Stimulated activated CD4-positive, alpha-beta T cell treated with anti-CD3 and anti-CD28 coated beads, Interleukin-1b, Interleukin-23, amount 100 ng/mL, for 48 hours (primary cell): ENCODE measurements around the gene TMEM128.
A peak's percentile ranks its signal among the peaks of the same experiment; 100 is the strongest.
"Not testable (repeated sequence)": the region's sequence is repeated elsewhere in the genome, so short reads cannot be mapped to it uniquely, and the experiment has no call there.

Experiments
- DNase-seq: peaks from one replicate; pipeline ENCODE4 v3.0.0-alpha.2; 2020

TMEM128 gene, protein sequence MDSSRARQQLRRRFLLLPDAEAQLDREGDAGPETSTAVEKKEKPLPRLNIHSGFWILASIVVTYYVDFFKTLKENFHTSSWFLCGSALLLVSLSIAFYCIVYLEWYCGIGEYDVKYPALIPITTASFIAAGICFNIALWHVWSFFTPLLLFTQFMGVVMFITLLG

DNA sequence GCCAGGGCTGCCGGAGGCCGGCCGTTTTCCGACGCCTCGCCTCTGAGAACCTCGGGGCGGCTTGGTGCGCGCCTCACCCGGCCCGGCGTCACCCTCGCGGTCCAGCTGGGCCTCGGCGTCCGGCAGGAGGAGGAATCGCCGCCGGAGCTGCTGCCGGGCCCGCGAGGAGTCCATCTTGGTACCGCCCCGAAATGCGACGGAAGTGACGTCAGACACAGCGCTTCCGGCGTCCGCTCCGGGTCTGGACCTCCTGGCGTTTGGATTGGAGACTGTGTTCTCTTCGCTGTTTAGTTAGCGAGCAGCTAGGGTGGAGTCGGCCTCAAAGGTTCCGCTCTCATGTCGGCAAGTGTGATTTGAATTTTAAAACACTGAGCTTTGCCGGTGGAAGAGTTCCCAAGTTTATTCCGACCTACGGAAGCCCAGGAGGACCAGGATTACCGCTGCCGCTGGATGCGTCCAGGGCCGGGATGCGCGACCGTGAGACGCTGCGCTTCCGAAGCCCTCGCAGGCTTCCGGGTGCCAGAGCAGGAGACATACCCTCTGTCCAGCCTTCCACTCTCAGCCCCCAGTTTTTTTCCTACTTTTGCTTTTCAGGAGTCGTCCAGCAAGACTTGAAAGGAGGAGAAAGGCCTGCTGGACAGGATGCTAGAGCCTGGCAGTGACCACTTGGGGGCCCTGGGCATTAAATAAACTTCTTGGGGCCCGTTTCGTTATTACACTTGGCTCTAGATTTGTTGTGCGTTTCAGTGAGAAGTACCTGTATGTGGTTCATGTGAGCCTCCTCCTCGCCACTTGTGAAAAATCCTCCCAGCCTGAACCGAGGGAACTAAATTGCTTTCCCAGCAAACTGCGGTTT lies at the start of gene TMEM128:
Gene TMEM128, minus strand, starts transcription at position 195 of the 856 bp plus-strand sequence. Its CDS starts 21 bp downstream, at position 174.
- peak; percentile 92 for DNase-seq

DNA sequence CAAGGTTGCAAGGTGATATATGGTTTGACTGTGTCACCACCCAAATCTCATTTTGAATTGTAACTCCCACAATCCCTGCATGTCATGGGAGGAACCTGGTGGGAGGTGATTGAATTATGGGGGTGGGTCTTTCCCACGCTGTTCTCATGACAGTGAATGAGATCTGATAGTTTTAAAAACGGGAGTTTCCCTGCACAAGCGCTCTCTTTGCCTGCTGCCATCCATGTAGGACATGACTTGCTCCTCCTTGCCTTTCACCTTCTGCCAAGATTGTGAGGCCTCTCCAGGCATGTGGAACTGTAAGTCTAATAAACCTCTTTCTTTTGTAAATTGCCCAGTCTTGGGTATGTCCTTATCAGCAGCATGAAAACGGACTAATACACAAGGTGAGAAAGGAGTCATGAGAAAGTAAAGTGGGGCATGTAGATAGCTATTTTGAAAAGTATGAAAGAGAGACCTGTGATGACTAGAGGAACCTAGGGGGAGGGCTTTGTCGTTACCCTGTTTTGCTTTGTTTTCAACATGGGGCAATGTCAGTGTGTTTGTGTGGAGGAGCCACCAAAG lies 48.3 kb upstream of the TMEM128 start:
- DNase-seq, result no peak

DNA sequence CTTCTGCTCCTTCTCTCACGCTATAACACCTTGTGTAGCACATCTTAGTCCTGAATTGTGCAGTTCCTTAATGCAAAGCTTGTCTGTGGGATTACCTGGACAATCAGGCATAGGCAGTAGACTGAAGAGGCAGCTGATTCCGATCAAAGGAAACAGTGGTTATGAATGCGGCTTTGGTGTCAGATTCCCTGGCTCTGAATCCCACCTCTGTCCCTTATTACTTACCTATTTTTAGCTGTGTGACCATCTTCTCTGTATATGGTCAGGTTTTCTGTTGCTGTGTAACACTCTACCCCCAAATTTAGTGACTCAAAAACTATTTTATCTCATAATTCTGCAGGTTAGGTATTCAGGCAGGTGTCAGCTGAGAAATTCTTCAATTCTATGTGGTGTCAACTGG lies 45.3 kb upstream of the TMEM128 start:
- no peak for DNase-seq

DNA sequence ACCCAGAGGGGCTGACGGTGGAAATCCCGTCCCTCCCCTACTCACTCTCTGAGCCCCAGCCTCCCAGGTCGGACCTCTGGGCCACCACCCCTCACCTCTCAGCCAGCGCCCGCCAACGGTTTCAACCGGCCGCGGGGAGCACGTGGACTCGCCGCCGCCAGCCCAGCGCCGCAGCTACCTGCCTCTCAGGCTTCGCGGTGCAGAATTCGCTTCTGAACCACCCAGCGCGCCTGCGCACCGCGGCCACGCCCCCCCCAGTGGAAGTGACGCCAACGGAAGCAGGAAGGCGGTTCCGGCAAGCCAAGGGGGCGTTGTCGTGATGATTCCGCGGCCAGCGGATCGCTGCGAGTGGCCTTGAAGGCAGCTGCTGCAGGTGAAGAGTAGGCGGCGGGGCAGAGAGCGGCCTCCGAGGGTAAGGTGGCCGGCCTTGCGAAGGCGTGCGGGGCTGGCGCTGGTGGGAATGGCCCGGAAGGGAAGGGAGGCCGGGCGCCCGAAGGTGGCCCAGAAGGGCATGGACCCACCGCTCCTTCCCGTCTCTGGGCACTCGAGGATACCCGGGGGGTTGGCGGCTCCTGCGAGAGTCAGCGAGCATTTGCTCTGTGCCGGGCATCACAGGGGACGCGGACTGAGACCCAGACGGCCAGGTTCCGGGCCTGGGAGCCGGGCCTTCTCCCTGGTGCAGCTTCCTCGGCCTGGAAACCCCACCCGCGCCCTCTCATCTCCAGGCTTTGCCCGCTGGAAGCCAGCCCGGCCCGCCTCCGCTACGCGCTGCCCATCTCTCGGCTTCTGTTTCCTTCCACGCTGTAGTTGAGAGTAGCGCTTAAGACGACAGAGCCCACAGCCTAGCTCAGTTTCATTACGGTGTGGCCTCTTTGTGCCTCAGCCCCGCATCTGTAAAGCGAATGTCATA lies 42.2 kb upstream of the TMEM128 start, which contains the start of the genes LYAR and ZBTB49:
Gene LYAR, minus strand, starts transcription at position 214 of the 910 bp plus-strand sequence. CDS start 6,412 bp downstream, outside the sequence.
Gene ZBTB49, plus strand, starts transcription at position 311 of the 910 bp plus-strand sequence. CDS start 9,695 bp downstream, outside the sequence.
- peak; percentile 94 for DNase-seq

DNA sequence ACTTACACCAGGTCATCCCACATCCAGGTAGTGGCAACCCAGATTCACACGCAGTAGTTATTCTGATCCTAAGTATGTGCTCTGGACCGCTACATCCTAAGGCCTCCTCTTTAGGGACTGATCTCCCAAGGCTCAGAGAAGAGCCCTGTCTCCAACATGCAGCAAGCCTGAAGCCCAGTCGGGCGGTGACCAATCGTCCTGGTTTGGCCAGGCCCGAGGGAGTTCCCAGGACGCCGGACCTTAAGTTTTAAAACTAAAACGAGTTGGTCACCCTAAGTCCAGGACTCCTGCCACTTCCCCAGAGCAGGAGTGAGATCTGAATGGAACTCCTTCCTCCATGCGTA lies 41.5 kb upstream of the TMEM128 start:
- DNase-seq, result no peak

DNA sequence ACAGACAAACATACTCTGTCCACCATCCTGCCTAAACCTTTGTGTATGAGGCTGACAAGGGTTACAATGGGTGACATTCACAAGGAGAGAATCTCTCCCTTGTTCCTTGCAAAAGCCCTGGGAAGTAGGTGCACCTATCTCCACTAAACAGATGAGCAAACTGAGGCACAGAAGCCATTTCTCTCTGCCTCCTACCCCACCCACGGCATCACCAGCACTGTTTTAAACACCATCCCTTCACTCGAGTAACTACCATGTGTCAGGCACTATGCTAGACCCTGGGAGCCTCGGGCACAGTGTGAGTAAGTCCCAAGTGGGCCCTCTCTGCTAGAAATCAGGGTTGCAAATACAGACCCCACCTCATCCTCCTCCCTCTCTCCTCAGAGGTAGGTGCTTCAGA lies 41.0 kb upstream of the TMEM128 start:
- DNase-seq, result no peak

DNA sequence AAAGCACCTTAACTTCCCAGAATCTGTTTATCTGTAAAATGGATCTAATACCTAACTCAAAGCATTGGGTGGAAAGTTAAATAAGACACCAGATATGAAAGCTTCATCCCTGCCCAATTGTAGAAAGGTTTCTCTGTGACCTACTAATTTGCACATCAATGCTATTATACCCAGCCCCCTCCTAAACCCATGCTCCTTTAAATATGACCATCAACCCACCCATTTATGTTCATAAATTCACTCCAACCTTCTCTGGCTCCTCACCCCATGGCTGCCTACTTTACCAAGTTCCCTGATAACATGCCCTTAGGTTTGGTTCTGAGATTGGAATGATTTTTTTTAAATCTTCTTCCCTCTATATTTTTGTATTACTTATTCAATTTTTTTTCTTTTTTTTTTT lies 40.1 kb upstream of the TMEM128 start:
- no peak for DNase-seq

DNA sequence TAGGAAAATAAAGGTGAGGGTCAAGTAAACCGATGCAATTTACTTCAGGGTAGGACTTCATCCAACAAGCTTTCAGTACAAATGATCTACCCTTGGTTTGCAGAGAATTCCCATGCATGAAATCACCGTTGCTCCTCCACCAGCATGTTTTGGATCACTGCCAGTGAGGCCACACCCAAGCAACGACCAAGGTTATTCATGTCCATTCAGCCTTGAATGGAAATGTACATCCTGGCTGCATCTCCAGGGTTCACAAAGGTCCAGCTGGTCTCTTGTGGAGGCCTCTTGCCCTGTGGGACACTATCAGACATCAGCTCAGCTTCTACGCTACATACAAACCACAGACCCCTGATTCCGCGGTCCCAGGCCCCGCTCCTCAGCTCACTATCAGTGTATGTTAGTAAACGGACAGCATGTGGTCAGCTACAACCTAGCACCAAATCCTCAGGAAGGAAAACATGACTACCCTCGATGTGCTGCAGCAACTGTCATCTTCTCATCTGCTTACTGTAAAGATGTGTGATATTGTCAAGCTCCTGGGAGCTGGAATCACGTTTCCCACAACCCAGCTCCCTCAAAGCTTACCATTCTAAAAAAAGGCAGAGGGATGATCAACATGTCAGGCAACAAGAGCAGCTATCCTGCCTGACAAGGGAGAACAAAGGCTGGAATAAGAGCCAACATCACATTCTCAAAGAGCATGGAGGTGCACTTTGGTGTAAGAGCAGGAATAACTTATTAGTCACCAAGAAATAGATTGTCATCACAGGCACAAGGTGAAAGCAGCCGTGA lies 37.0 kb upstream of the TMEM128 start:
- DNase-seq, result no peak

DNA sequence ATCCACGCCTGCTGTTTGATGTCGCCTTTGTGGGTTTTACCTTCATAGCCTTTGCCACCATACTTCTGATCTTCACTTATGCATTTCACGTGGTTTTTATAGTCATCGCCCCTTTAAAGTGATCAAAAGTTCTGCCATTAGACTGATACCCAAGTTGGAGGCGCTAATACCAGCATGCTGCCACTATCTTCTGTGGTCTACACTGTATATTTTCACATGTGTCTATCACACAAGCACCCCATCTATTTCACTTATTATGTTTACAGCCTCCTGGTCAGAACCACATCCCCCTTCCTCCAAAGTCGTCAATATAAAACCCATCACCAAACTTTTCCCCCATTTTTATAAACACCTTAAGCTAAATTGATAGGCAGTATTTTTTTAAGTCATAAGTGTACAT lies 33.8 kb upstream of the TMEM128 start:
- no peak for DNase-seq

DNA sequence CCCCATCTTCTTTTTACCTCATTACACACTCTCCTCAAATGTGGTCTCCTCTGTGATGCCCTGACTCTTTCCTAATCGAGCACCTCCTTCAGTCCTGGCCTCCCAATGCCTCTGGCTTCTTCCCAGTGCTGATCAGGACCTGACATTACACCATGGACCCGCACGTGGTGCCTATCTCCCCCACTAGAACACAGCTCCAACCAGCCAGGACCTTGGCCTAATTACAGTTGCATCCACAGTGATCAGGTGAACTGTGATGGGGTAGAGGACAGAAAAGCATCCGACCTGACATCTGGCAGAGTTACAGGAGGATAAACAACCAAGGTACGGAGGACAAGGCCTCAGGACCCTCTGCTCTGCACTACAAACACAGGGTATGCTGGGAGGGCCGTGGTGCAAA lies 29.5 kb upstream of the TMEM128 start:
- no peak for DNase-seq

DNA sequence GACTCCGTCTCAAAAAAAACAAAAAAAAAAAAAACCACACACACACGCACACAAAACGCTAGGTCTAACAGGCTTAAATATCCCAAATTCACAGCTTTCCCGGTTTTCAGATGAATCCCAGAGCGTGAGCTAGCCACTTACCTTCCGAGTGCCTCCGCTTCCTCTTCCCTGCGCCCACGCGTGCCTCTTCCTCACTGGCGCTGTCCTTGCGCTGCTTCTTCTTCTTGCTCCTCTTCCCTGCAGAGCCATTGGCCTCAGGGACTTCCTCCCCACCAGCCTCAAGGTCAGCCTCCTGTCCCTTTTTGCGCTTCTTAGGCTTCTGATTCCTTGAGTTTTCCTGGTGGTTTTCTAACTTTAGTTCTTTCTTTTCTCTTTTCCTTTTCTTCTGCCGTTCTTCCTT lies 26.2 kb upstream of the TMEM128 start:
- DNase-seq, result no peak

DNA sequence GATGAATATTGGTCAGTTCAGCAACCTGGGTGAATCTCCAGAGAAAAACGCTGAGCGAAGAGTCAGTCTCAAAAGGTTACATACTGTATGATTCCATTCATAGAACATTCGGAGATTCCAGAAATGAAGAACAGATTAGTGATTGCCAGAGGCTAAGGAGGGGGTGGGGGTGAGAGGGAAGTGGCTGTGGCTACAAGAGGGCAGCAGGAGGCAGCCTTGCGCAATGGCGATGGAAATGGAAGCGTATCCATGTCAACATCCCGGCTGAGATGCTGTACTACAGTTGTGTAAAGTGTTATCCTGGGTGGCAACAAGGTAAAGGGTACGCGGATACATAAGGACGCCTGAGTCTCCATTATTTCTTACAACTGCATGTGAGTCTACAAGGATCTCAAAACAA lies 23.9 kb upstream of the TMEM128 start:
- no peak for DNase-seq

DNA sequence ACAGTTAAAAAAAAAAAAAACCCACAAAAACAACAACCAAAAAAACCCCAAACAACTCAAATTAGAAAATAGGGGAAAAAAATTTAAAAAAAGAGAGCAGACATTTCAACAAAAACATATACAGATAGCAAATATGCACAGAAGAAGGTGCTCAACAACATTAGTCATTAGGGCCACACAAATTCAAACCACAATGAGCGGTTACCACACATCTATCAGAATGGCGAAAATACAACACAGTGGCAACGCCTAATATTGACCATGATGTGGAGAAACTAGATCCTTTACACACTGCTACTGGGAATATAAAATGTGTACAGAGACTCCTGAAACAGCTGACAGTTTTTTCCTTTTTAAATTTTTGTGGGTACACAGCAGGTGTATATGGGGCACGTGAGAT lies 22.5 kb upstream of the TMEM128 start:
- no peak for DNase-seq

DNA sequence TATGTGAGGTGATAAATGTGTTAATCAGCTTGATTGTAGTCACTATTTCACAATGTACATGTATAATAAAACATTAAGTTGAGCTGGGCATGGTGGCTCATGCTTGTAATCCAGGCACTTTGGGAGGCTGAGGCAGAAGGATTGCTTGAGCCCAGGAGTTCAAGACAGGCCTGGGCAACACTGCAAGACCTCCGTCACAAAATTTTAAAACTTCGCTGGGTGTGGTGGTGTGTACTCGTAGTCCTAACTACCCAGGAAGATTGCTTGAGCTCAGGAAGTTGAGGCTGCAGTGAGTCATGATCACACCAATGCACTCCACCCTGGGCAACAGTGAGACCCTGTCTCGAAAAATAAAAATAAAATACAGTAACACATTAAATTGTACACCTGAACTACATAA lies 21.8 kb upstream of the TMEM128 start:
- no peak for DNase-seq

DNA sequence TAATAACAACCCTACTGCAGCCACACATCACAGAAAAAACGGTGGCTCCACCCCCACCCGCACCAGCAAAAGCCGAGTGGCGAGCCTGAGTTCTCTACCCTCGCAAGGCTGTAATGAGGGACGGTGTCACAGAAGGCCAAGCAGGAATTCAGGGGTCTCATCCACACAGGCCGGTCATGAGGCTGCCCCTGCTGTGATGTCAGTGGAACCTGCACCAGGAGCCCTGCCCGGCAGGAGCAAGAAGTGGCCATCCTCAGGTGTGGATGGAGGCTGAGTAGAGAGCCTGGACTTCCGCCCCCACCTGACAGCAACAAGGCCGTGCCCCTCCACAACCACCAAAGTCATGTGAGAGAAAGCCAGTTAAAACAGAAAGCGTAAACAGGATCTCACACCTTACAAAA lies 21.3 kb upstream of the TMEM128 start:
- DNase-seq, result no peak

DNA sequence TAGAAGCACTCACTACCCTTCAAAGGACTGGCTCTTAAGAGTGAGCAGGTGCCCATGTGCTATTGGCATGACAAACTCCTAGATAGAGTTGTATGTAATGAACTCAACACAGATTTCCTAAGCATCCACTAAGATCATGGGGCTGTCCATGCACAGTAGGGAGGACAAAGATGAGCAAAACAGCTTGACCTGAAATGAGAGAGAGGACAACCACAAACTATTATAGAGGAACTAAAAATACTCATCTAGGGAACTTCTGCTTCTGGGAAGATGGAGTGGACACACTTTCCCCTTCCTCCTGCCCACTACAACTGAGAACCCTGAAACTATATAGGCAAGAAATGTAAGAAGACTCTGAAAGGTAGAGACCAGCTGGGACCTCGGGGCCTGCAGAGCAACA lies 20.8 kb upstream of the TMEM128 start:
- no peak for DNase-seq

DNA sequence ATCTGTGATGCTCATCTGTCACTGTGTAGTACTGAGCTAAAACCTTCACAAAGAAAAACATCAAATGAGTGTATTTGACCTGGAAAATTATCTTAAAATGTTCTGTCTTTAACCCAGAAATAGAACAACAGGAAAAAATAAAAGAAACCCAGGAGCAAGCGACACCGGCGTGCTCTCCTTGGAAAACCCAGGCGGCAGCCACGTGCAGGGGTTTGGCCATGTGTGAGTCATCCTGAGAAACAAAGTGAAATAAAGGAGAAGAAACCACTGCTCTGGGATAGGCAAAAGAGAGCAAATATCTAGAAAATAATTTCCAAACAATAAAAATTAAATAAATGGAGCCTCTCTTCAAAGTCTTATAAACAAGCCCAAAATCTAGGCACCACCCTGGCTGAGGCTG lies 20.0 kb upstream of the TMEM128 start:
- no peak for DNase-seq

DNA sequence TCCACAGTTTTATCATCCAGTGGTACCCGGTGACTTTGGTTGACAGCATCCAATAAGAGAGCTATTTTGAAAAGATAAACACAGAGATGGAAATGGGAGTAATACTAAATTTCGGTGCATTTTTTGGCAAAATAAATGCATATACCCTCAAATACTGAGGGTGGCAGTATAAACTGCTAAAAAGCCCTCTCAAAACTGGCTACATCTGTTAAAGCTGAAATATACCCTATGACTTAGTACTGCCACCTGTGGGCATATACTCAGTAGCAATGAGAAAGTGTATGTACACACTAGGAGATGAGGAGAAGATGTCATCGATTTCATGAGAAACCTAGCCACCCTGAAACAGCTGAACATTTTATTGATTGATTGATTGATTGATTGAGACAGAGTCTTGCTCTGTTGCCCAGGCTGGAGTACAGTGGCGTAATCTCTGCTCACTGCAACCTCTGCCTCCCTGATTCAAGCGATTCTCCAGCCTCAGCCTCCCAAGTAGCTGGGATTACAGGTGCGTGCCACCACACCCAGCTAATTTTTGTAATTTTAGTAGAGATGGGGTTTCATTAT lies 12.2 kb upstream of the TMEM128 start:
- no peak for DNase-seq

DNA sequence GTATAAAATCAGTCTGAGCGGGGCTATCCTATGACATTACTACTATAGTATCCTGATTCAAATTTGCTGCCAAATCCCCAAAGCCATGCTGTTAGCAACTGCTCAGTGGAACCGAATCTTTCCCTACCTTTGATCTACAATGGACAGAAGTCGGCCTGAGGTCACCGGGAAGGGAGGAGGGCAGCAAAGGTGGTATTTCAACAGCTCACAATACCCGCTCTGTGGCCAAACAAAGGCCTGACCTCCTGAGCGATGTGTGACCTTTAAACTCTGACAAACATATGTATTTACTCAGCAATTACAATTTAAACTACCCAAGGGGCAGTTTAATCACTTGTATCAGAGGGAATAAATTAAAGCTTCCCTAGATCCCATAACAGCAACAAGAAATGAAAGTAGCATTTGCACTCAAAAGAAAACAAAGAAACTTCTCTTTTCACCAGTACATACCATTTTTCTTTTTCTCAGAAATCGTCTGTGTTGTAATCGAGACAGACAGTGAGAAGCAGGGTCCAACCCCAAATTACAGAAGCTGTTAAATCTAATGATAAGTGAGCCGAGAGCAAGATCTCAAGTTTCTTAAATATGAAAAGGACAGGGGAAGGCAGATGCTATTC lies 11.6 kb upstream of the TMEM128 start:
- no peak for DNase-seq

DNA sequence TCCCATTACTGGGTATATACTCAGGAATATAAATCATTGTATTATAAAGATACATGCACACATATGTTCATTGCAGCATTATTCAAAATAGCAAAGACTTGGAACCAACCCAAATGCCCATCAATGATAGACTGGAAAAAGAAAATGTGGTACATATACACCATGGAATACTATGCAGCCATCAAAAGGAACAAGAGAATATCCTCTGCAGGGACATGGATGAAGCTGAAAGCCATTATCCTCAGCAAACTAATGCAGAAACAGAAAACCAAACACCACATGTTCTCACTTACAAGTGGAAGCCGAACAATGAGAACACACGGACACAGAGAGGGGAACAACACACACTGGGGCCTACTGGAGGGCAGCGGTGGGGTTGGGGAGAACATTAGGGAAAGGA lies 9.7 kb upstream of the TMEM128 start:
- DNase-seq, result not testable (repeated sequence)

DNA sequence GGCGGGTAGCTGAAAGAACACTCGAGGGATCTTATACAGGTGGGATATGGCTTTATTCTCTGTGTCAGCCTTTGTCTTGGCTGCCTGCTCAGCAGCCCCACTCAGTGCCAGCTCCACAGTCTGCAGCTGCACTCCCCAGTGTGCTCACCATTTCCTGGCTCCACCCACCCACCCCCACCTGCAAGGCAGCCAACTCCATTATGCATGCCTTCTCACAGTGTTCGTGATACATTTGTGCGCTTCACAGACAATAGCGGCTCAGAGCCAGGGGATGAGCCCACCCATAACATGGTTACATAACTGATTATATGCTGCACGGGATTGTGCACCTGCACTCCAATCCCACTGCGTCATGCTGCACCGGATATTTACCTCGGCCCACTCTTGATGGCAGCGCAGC lies 8.8 kb upstream of the TMEM128 start:
- no peak for DNase-seq
